Measurements from ENCODE around the gene SHQ1.
"Not testable (repeated sequence)": the region's sequence is repeated elsewhere in the genome, so short reads cannot be mapped to it uniquely, and the experiment has no call there.

Gene SHQ1

GRCh38 chr3:72798552-72799195, 49.6 kb downstream of the SHQ1 start:
- no peak for DNase-seq

GRCh38 chr3:72797773-72798543, 50.3 kb downstream of the SHQ1 start:
- peak; percentile 68 to 86 for DNase-seq

GRCh38 chr3:72794079-72794478, 54.2 kb downstream of the SHQ1 start:
- DNase-seq = no peak

GRCh38 chr3:72791161-72791560, 57.1 kb downstream of the SHQ1 start:
- peak; percentile 40 to 84 for DNase-seq

GRCh38 chr3:72789786-72790185, 58.5 kb downstream of the SHQ1 start:
- no peak for DNase-seq

- not testable (repeated sequence) for DNase-seq
Measured at GRCh38 chr3:72788232-72788631, 60.0 kb downstream of the SHQ1 start.

GRCh38 chr3:72786668-72787067, 61.6 kb downstream of the SHQ1 start:
- DNase-seq = peak in 1 of 2 experiments; percentile 19

- DNase-seq = no peak
Measured at GRCh38 chr3:72784226-72784625, 64.0 kb downstream of the SHQ1 start.

- DNase-seq = peak; percentile 23 to 63
Measured at GRCh38 chr3:72782521-72782920, 65.7 kb downstream of the SHQ1 start.

GRCh38 chr3:72769758-72770540, 78.3 kb downstream of the SHQ1 start:
- DNase-seq = peak in 1 of 2 experiments; percentile 16

GRCh38 chr3:72768936-72769335, 79.3 kb downstream of the SHQ1 start:
- peak; percentile 88 to 96 for DNase-seq

GRCh38 chr3:72768481-72768880, 79.8 kb downstream of the SHQ1 start:
- DNase-seq = no peak

GRCh38 chr3:72768006-72768441, 80.2 kb downstream of the SHQ1 start:
- DNase-seq = peak in 1 of 2 experiments; percentile 49

- DNase-seq = no peak
Measured at GRCh38 chr3:72766866-72767265, 81.4 kb downstream of the SHQ1 start.

GRCh38 chr3:72763751-72764440, 84.3 kb downstream of the SHQ1 start:
- no peak for DNase-seq

GRCh38 chr3:72761410-72761809, 86.8 kb downstream of the SHQ1 start:
- no peak for DNase-seq

GRCh38 chr3:72760225-72760624, 88.0 kb downstream of the SHQ1 start:
- DNase-seq = no peak

- DNase-seq = no peak
Measured at GRCh38 chr3:72756900-72757299, 91.3 kb downstream of the SHQ1 start.

- no peak for DNase-seq
Measured at GRCh38 chr3:72754582-72754981, 93.7 kb downstream of the SHQ1 start.

- no peak for DNase-seq
Measured at GRCh38 chr3:72753495-72753894, 94.8 kb downstream of the SHQ1 start.

GRCh38 chr3:72750405-72750965, 97.8 kb downstream of the SHQ1 start:
- DNase-seq = no peak

GRCh38 chr3:72748659-72749058, 99.6 kb downstream of the SHQ1 start:
- DNase-seq = no peak

Data from NCI-H524 (cell line).